Right kidney (tissue), 1 donor: ENCODE measurements around the gene SCRT2.
"Not testable (repeated sequence)": the region's sequence is repeated elsewhere in the genome, so short reads cannot be mapped to it uniquely, and the experiment has no call there.

Experiments
- DNase-seq: peaks from one replicate; pipeline ENCODE4 v3.0.0-alpha.2; 2016

Gene SCRT2

DNA sequence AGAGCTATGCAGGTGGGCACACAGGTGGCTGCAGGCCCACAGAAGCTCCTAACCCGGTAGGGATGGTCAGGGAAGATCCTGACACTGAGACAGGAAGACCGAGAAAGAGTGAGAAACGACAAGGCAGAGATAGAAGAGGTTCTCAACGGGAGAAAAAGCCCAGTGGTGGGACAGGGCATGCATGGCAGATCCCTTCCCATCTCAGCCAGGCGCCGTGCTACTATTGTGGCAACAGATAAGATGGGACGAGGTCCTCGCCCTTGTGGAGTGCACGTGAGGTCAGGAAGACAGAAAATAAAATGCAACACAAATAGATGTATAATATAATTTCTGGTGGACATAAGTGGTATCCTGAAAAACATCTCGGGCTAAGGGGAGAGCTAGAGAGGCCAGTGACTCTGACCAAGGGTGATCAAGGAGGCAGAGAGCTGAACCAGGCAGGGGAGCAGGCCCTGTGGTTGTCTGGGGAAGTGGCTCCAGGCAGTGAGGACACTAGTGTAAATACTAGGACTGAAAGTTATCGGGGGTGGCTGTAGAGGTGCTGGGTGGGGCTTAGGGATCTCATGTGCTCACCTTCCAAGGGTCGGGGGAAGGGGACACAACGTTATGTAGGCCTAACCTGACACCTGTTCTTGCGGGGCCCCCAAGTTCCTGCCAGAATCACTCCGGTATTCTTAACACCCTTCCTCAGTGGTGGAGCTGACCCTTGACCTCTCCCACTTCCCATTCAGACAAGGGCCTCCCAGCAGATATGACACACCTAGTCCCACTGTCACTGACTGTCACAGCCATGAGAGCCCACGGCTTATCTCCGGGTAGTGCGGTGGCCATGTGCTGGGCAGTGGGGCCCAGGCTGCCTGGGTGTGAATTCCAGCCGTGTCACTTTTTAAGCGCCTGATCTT is 23.6 kb downstream of the SCRT2 start:
- DNase-seq, result no peak

DNA sequence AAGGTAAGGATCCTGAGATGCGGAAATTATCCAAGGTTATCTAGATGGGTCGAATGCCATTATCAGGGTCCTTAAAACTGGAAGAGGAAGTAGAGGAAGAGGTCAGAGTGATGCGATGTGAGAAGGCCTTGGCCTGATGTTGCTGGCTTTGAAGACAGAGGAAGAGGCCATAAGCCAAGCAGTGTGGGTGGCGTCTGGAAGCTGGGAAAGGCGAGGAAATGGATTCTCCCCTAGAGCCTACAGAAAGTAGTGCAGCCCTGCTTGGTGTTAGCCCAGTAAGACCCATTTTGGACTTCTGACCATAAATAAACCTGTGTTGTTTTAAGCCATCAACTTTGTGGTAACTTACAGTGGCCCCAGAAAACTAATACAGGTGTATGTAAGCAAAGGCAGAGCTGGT is 24.6 kb downstream of the SCRT2 start:
- DNase-seq, result no peak

- no peak for DNase-seq
Observed at GRCh38 chr20:650281-650680, 25.3 kb downstream of the SCRT2 start.

DNA sequence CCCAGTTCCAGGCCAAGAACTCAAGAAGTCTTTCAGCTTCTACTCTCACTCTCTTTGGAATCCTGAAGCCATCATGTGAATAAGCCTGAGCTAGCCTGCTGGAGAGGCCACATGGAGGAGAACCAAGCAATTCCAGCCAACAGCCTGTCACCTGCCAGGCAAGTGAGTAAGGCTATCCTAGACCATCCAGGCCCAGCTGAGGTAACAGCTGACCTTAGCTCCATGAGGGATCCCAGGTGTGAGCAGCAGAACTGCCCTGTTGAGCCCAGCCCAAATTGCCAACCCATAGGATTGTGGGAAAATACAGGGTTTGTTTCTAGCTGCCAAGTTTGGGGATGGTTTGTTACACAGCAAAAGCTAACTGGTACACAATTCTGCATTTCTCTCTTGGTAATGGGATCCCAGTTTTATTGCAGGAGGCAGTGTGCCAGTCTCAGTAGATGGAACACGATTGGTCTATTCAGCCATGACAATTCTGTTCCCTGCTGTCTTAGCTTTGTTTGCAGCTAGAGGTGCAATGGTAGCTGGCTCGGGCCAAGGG is 28.1 kb downstream of the SCRT2 start:
- DNase-seq, result no peak

DNA sequence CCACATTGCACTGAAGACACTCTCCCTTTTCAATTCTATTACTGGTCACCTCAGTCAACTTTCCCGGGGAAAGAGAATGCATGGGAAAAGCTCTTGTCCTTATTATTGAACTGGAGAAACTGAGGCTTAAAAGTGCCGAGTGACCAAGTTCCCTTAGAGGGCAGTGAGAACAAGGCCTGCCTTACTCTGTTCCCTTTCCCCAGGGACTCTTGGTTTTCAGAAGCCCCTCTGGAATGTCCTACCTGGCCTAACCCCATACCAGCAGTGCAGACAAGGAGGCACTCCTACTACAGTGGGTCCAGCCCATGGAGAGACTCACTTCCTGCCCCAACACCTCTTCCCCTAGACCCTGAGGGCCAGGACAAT is 28.8 kb downstream of the SCRT2 start:
- no peak for DNase-seq

GRCh38 chr20:646107-646867 is 29.3 kb downstream of the SCRT2 start:
- DNase-seq, result no peak

GRCh38 chr20:645318-646106 is 30.1 kb downstream of the SCRT2 start:
- DNase-seq, result peak; percentile 68

- DNase-seq, result no peak
Observed at GRCh38 chr20:644692-645317, 30.8 kb downstream of the SCRT2 start.

DNA sequence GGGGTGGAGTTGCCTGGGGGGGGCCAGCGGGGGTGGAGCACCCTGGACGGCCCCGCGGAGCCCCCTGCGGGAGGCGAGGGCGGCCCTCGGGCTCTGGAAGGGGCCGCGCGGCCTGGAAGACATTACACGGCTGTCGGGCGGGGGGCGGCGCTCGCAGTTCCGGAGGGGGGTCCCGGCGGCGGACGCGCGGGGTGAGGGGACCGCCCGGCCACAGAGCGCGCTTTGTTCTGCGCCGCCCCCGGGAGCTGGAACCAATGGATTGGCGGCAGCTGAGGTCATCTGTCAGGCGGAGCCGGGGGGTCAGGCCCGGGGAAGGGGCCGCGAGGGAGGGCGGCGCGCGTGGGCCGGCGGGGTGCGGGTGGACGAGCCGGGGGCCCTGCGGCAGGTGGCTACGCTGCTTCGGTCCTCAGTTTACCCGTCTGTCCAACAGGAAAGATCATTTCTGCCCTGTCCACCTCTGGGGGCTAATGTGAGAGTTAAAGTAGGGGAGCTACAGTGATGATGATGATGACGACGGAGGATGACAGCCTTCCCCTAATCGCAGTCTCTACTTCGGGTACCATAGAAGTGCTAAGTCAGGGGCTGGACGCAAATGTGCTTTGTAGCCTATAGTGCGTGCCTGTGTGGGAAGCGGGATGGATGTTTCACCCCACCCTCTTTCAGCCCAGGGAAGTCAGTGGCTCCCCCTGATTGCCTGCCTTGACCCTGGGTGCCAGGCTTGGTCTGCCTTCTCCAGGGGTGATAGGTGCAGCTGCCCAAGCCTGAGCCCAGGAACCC is 33.0 kb downstream of the SCRT2 start:
- peak; percentile 58 for DNase-seq

DNA sequence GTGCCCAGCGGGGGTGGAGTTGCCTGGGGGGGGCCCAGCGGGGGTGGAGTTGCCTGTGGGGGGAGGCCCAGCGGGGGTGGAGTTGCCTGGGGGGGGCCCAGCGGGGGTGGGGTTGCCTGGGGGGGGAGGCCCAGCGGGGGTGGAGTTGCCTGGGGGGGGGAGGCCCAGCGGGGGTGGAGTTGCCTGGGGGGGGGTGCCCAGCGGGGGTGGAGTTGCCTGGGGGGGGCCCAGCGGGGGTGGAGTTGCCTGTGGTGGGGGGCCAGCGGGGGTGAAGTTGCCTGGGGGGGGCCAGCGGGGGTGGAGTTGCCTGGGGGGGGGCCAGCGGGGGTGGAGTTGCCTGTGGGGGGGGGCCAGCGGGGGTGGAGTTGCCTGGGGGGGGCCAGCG is 33.6 kb downstream of the SCRT2 start:
- not testable (repeated sequence) for DNase-seq

GRCh38 chr20:641516-641875 is 34.1 kb downstream of the SCRT2 start:
- DNase-seq, result no peak

- DNase-seq, result no peak
Observed at GRCh38 chr20:640674-641515, 34.7 kb downstream of the SCRT2 start.

GRCh38 chr20:638579-638978 is 37.0 kb downstream of the SCRT2 start:
- DNase-seq, result no peak

GRCh38 chr20:637559-637958 is 38.0 kb downstream of the SCRT2 start:
- no peak for DNase-seq

DNA sequence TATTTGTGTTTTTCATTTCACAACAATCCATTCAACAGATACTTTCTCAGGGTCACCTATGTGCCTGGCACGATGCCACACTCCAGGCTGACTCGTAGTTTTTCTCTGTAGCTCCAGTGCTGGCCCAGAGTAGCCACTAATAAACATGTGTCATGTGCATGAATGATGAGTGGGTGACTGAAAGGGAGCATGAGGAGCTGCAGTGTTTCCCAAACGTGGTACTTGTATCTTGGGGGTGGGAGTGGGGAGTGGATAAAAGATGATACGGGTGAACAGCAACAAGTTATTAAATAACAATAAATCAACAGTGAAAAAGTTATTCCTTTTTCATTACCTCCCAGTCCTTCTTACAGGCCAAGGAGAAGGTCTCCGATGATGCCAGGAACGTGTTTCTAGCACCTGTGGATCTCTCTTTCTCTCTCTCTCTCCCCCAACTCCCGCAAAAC is 39.7 kb downstream of the SCRT2 start:
- no peak for DNase-seq

GRCh38 chr20:635028-635892 is 40.3 kb downstream of the SCRT2 start:
- DNase-seq, result no peak

GRCh38 chr20:634148-634925 is 41.3 kb downstream of the SCRT2 start:
- no peak for DNase-seq

- no peak for DNase-seq
Observed at GRCh38 chr20:631101-631500, 44.5 kb downstream of the SCRT2 start.

DNA sequence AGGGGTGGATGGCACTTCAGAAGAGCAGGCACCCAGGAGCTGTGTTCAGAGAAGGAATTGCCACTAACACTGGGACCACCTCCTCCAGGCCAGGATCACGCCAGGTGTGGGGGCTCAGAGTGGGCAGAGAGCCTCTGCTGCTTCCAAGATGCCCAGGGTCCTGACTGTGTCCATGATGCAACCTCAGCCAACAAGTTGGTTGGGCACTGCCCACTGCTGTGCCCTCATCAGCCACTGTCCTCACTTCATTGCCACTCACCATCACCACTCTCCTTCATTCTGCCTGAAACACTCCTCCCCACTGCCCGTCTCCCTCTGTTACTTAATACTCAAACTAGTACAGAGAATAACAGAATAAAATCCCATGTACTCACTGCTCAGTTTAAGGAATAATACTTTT is 49.0 kb downstream of the SCRT2 start:
- no peak for DNase-seq
